AG10803 (cell line): ENCODE data around the gene FBLN5.
A peak's percentile ranks its signal among the peaks of the same experiment; 100 is the strongest.

Experiments
- DNase-seq: peaks from one replicate; pipeline ENCODE4 v3.0.0; 2010; ENCODE audit warnings: low read depth
- H3K4me3 ChIP-seq: 2 replicates; pipeline ENCODE4 v1.5.1; 2011; ENCODE audit warnings: mild to moderate bottlenecking, low read length, control low read depth
- TF ChIP-seq, protein P1 (sequence below): conservative IDR thresholded peaks from 2 replicates; pipeline ENCODE4 v1.5.1; 2011; ENCODE audit warnings: mild to moderate bottlenecking, low read length, control low read depth, inconsistent platforms

Gene FBLN5

DNA sequence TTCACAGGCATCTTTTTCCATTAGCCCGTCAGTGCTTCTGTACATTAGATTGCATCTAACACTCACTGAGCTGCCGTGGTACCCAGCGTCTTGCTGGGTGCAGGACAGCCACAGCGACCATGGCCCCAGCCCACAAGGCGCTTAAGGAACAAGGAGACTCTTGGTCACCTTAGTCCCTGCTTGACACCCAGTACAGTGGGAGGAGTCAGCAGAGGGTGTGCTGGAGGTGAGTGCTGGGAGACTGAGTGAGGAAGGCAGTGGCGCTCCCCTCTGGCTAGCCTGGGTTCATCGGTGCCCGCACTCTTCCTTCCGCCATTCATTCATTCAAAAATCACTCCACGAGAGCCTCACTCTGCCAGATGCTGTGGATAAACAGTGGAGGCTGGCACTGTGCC lies 21.8 kb downstream of the FBLN5 start:
- no peak for DNase-seq
- TF ChIP-seq, protein P1, sequence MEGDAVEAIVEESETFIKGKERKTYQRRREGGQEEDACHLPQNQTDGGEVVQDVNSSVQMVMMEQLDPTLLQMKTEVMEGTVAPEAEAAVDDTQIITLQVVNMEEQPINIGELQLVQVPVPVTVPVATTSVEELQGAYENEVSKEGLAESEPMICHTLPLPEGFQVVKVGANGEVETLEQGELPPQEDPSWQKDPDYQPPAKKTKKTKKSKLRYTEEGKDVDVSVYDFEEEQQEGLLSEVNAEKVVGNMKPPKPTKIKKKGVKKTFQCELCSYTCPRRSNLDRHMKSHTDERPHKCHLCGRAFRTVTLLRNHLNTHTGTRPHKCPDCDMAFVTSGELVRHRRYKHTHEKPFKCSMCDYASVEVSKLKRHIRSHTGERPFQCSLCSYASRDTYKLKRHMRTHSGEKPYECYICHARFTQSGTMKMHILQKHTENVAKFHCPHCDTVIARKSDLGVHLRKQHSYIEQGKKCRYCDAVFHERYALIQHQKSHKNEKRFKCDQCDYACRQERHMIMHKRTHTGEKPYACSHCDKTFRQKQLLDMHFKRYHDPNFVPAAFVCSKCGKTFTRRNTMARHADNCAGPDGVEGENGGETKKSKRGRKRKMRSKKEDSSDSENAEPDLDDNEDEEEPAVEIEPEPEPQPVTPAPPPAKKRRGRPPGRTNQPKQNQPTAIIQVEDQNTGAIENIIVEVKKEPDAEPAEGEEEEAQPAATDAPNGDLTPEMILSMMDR, result no peak
- no peak overlapping the region for H3K4me3 ChIP-seq

DNA sequence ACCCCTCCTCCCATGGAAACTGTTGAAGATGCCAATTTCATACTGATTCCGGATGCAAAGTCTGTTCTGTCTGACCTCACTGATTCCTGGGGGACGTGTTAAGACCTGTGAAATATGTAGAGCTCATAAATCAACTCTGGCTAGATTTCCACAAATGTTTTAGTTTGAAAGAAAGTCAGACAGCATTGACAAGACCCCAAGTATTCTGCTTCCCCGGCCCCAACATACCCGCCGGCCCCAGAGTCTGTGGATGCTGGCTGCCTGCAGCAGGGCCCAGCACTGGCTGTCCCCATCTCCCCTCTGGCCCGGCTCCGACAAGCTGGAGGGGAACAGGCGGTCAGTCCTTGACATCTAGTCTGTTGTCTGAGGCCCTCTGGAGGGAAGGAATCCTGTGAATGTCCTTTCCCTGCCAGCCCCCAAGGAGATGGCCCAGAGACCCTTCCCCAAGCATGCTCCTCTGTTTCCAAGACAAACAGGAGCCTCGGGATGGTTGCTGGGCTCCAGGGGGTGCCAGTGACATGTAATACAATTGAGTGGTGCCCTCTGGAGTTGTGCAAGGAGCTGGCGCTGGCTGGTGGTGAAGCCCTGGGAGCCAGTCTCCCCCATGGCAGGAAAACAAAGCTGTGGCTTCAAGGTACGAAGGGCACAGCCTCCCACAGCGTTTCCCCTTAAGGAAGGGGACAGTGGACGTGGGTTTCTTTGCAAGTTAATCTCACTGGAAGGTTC lies 22.3 kb downstream of the FBLN5 start:
- no peak overlapping the region for H3K4me3 ChIP-seq
- TF ChIP-seq, protein P1, result no peak
- DNase-seq, result peak; percentile 52

DNA sequence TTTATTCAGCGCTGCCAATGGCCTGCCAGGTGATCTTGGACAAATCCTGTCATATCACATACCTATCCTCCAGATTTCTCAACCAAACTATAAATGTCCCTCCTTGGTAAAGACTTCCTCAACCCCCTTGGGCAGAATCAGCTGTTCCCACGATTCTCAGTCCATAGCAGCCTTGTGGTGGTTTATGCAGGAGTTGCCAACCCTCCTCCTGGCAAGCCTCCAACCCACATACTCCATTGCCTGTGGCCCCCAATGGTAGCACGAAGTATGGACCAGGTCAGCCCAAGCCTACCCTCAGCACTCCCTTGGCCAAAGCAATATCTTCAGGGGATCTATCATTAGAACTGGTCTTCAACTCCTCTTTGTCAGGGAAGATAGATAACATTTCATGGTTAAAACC lies 27.0 kb downstream of the FBLN5 start:
- H3K4me3 ChIP-seq, result no peak overlapping the region
- TF ChIP-seq, protein P1, result no peak
- no peak for DNase-seq

DNA sequence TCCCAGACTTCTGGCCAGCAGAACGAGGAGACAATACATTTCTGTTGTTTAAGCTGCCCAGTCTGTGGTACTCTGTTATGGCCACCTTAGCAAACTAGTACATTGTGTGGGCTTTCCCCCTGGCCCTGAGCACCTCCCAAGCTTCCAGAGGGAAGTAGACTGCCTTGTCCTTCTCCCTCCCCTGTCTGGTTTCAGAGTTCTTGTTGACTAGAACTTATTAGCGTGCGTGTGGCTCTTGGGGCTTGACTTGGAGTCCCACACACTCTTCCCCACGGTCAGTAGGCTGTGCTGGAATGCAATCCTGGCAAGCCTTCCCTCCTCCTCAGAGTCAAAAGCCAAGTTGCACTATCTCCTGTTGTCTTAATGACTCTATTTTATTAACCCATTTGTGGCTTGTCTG lies 27.7 kb downstream of the FBLN5 start:
- peak; percentile 82 for DNase-seq
- H3K4me3 ChIP-seq, result no peak overlapping the region
- TF ChIP-seq, protein P1, result no peak

DNA sequence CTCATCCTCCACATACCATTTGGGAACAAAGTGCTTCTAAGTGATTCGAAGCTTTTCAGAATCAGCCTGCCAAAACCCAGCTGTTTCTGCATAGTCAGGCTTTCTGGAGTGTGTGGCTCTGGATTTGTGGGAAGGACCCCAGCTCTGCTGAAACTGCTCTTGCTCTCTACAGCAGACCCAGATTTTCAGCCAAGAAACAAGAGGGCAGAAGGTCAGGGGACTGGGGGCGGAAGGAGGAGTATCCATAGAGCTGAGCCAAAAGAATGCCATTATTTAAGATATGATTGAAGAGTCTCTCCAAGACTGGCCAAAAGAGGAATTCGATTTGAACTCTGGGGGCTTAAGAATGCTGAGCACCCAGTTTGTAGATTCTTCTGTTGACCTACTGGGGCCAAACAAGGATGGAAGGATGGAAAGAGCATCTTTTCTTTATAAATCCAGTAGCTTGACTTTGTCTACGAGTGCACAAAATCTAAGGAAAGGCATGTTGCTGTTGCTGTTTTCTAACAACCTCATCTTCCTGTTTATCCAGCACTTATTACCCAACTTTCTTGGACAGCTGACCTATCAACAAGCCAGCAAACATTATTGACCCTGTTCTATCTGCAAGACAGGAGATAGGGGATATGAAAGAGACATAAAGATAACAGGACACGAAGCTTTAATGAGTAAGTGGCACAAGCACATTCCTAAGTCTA lies 29.2 kb downstream of the FBLN5 start:
- DNase-seq, result no peak
- TF ChIP-seq, protein P1, result no peak
- H3K4me3 ChIP-seq, result no peak overlapping the region

DNA sequence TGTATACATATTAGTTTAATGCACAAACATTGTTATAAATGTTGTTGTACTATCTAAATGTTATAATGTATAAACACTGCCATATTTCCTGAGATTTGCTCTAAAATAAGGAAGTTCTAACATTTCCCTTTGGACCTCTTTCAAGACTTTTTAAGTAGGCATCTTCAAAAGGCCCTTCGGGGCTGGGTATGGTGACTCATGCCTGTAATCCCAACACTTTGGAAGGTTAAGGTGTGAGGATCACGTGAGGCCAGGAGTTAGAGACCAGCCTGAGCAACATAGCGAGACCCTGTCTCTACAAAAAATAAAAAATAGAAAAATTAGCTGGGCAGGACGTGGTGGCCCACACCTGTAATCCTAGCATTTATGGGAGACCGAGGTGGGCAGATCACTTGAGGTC lies 35.5 kb downstream of the FBLN5 start:
- no peak for DNase-seq
- no peak overlapping the region for H3K4me3 ChIP-seq
- TF ChIP-seq, protein P1, result no peak

DNA sequence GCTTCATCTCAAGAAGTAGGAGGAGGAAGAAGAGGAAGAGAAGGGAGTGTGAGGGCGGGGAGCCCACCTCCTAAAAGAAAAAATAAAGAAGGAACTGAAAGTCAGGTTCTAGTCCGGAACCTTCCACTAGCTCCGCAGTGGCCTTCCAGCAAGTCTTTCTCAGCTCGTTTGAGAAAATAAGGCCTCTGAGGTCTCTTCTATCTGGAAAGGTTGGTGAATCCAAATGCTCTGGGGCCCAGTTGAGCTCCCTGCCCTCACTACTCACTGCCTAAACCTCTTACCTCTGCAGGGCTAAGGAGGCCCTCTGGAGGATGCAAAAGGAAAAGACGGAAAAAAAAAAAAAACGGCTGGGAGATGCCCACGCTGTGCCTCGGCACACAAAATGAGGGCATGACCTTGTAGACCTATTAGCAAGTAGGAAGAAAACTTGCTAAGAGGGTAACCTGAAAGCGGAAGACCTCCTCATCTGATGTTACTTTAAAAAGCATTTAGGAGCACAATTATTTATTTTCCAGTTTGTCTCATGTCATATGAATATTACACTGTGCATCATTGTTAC lies 35.9 kb downstream of the FBLN5 start:
- TF ChIP-seq, protein P1, result peak; percentile 49
- H3K4me3 ChIP-seq, result no peak overlapping the region
- peak; percentile 39 for DNase-seq
